HL-60 (cell line): ENCODE data around the gene FADD.

Experiments
- DNase-seq, 2 experiments: peaks; one replicate each; pipeline ENCODE4 v3.0.0-alpha.2; 2010 to 2020; ENCODE audit warnings: low read depth in 1 of 2, low spot score in 1 of 2
- H3K27ac ChIP-seq: fragments of 250-450 bp; sonication (Bioruptor Pico); replicated peaks from 2 replicates; pipeline ENCODE4 v1.5.1; 2020; ENCODE audit warnings: mild to moderate bottlenecking, moderate library complexity
- H3K27me3 ChIP-seq: fragments of 250-450 bp; sonication (Bioruptor Pico); 2 replicates; pipeline ENCODE4 v1.5.1; 2021; ENCODE audit warnings: mild to moderate bottlenecking, moderate library complexity; ENCODE audit not compliant: insufficient read depth, poor library complexity, severe bottlenecking
- H3K4me3 ChIP-seq: replicated peaks from 2 replicates; pipeline ENCODE4 v1.5.1; 2011; ENCODE audit warnings: mild to moderate bottlenecking, control low read depth, low read length; ENCODE audit not compliant: insufficient read depth
- CTCF ChIP-seq: IDR thresholded peaks from one replicate; pipeline ENCODE4 v1.5.1; 2011; ENCODE audit warnings: low read length, control low read depth, inconsistent platforms; ENCODE audit not compliant: insufficient read depth
- GABPA ChIP-seq: IDR thresholded peaks from 2 replicates; pipeline ENCODE4 v1.6.1; 2012; ENCODE audit warnings: low read depth
- POLR2AphosphoS5 ChIP-seq: IDR thresholded peaks from 2 replicates; pipeline ENCODE4 v1.6.1; 2012; ENCODE audit warnings: low read depth
- REST ChIP-seq: IDR thresholded peaks from 2 replicates; pipeline ENCODE4 v1.6.1; 2012; ENCODE audit warnings: low read depth; ENCODE audit not compliant: insufficient replicate concordance
- SPI1 ChIP-seq: IDR thresholded peaks from 2 replicates; pipeline ENCODE4 v1.6.1; 2012; ENCODE audit warnings: low read depth, mild to moderate bottlenecking, borderline replicate concordance

FADD gene

GRCh38 chr11:70209391-70209912, 6.4 kb downstream of the FADD start:
- Histone ChIP-seq H3K27ac (no peak overlapping the region), H3K4me3 (no peak overlapping the region), H3K27me3 (no peaks in the 10 kb centered on the region)
- no peak for DNase-seq
- no peak for TF ChIP-seq REST
- no peak for TF ChIP-seq GABPA
- no peak for TF ChIP-seq POLR2AphosphoS5
- TF ChIP-seq SPI1 = no peak
- TF ChIP-seq CTCF = no peak

GRCh38 chr11:70210051-70210501, 7.0 kb downstream of the FADD start:
- H3K4me3 ChIP-seq = no peak overlapping the region
- DNase-seq = no peak
- TF ChIP-seq CTCF (no peak), GABPA (no peak), POLR2AphosphoS5 (no peak), REST (no peak)
- no peaks in the 10 kb centered on the region for H3K27me3 ChIP-seq
- H3K27ac ChIP-seq = no peak overlapping the region

- no peak overlapping the region for H3K27ac ChIP-seq
- TF ChIP-seq REST = no peak
- TF ChIP-seq SPI1 = no peak
- TF ChIP-seq POLR2AphosphoS5 = no peak
- no peak for TF ChIP-seq CTCF
- TF ChIP-seq GABPA = no peak
- H3K27me3 ChIP-seq = no peaks in the 10 kb centered on the region
- no peak overlapping the region for H3K4me3 ChIP-seq
- DNase-seq = no peak
Observed at GRCh38 chr11:70210530-70210929, 7.4 kb downstream of the FADD start.
